GM19452 (cell line): ENCODE results near the gene EVI5.

Experiments used
- ATAC-seq: cut with Tn5 transposase; IDR thresholded peaks from one replicate; pipeline ENCODE4 v1.9.1; 2021; ENCODE audit not compliant: unreplicated experiment

EVI5 gene

GRCh38 chr1:92486251-92487077 lies 298.4 kb downstream of the EVI5 start, which contains the start of gene GFI1:
GFI1 (minus strand) TSS chr1:92486925; CDS start chr1:92483487, 3,438 bp downstream.
- peak; percentile 23 for ATAC-seq

GRCh38 chr1:92485381-92486250 lies 299.3 kb downstream of the EVI5 start:
- ATAC-seq: peak; percentile 57

- peak; percentile 20 for ATAC-seq
These were observed 300.2 kb downstream of the EVI5 start for GRCh38 chr1:92484472-92485380.

GRCh38 chr1:92483610-92484471 lies 301.1 kb downstream of the EVI5 start:
- no peak for ATAC-seq

- no peak for ATAC-seq
These were observed 302.0 kb downstream of the EVI5 start for GRCh38 chr1:92482665-92483609.

GRCh38 chr1:92481971-92482664 lies 302.8 kb downstream of the EVI5 start:
- ATAC-seq: no peak

- no peak for ATAC-seq
These were observed 303.3 kb downstream of the EVI5 start for GRCh38 chr1:92481599-92481925.

- ATAC-seq: no peak
These were observed 303.9 kb downstream of the EVI5 start for GRCh38 chr1:92480813-92481598.

- ATAC-seq: no peak
These were observed 304.6 kb downstream of the EVI5 start for GRCh38 chr1:92480200-92480812.

- ATAC-seq: no peak
These were observed 305.3 kb downstream of the EVI5 start for GRCh38 chr1:92479587-92479986.

- no peak for ATAC-seq
These were observed 306.5 kb downstream of the EVI5 start for GRCh38 chr1:92478393-92478792.

- no peak for ATAC-seq
These were observed 308.8 kb downstream of the EVI5 start for GRCh38 chr1:92476071-92476631.

- ATAC-seq: no peak
These were observed 309.9 kb downstream of the EVI5 start for GRCh38 chr1:92475029-92475428.

- peak; percentile 49 for ATAC-seq
These were observed 311.0 kb downstream of the EVI5 start for GRCh38 chr1:92473781-92474495.

- ATAC-seq: no peak
These were observed 314.7 kb downstream of the EVI5 start for GRCh38 chr1:92470216-92470615.

- ATAC-seq: no peak
These were observed 318.1 kb downstream of the EVI5 start for GRCh38 chr1:92466683-92467352.
